ENCODE measurements around the gene CYP27C1.
"Not testable (repeated sequence)": the region's sequence is repeated elsewhere in the genome, so short reads cannot be mapped to it uniquely, and the experiment has no call there.

The CYP27C1 gene

GRCh38 chr2:127225186-127225960 lies 5.3 kb upstream of the CYP27C1 start:
- in situ Hi-C loops (cut with MboI; ENCODE audit: low sequenced_read_pairs, unreplicated experiment): no loop called here
- TF ChIP-seq CTCF (IDR thresholded peaks at IDR 0.05; ENCODE audit: borderline replicate concordance, control extremely low read depth, extremely low read depth, insufficient read depth, missing control alignments): no peak
- no peak for DNase-seq (ENCODE audit: low spot score)

- DNase-seq (ENCODE audit: low spot score); in situ Hi-C loops (cut with MboI; ENCODE audit: low sequenced_read_pairs, unreplicated experiment): not testable (repeated sequence)
Observed at GRCh38 chr2:127224135-127224534, 4.0 kb upstream of the CYP27C1 start.

GRCh38 chr2:127220768-127221527 lies 849 bp upstream of the CYP27C1 start:
- TF ChIP-seq CTCF (IDR thresholded peaks at IDR 0.05; ENCODE audit: borderline replicate concordance, control extremely low read depth, extremely low read depth, insufficient read depth, missing control alignments): no peak
- in situ Hi-C loops (cut with MboI; ENCODE audit: low sequenced_read_pairs, unreplicated experiment): no loop called here
- no peak for DNase-seq (ENCODE audit: low spot score)

- no peak for DNase-seq (ENCODE audit: low spot score)
Observed at GRCh38 chr2:127219171-127220070, 678 bp downstream of the CYP27C1 start.

GRCh38 chr2:127218812-127219170 lies 1.3 kb downstream of the CYP27C1 start:
- in situ Hi-C loops (cut with MboI; ENCODE audit: low sequenced_read_pairs, unreplicated experiment): no loop called here
- TF ChIP-seq CTCF (IDR thresholded peaks at IDR 0.05; ENCODE audit: borderline replicate concordance, control extremely low read depth, extremely low read depth, insufficient read depth, missing control alignments): no peak
- DNase-seq (ENCODE audit: low spot score): no peak

More at GRCh38 chr2:127219171-127220070, 678 bp downstream of the CYP27C1 start:
- no peak for TF ChIP-seq CTCF (IDR thresholded peaks at IDR 0.05; ENCODE audit: borderline replicate concordance, control extremely low read depth, extremely low read depth, insufficient read depth, missing control alignments)
- in situ Hi-C loops (cut with MboI; ENCODE audit: low sequenced_read_pairs, unreplicated experiment): no loop called here

GRCh38 chr2:127217470-127218325 lies 2.4 kb downstream of the CYP27C1 start:
- TF ChIP-seq CTCF (IDR thresholded peaks at IDR 0.05; ENCODE audit: borderline replicate concordance, control extremely low read depth, extremely low read depth, insufficient read depth, missing control alignments): no peak
- in situ Hi-C loops (cut with MboI; ENCODE audit: low sequenced_read_pairs, unreplicated experiment): no loop called here
- peak; percentile 8 for DNase-seq (ENCODE audit: low spot score)

Data from GM13976 (cell line).